ENCODE measurements around the gene NF2. TPM values are rescaled to one million over a fixed set of nuclear protein-coding genes. Genes with fewer than 3 reads are reported as not detected.
A peak's percentile ranks its signal among the peaks of the same experiment; 100 is the strongest.

NF2 gene
- total RNA-seq, 4 donors from 2014 or later: 14.6 to 60.1 (median 34.7) TPM

DNA sequence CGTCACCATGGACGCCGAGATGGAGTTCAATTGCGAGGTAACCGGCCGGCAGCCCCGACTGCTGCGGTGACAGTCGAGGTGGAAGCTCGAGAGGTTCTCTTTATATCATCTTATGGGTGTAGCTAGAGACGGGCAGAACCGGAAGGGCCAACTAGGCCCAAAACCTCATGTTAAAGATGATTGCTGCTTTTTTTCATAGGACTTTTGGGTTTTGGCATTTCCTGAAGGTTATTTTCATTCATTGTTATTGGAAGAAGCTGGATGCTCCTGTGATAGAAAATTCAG is 585 bp downstream of the NF2 start:
- Histone ChIP-seq H3K4me3 (peak overlapping the region; percentile 44 to 99 (median 90)), H3K9me3 (no peaks in the 10 kb centered on the region), H3K27me3 (no peaks in the 10 kb centered on the region), H3K4me1 (peaks cover 5 to 30% (median 20%) of the 10 kb centered on the region in 4 donors), H3K27ac (peak overlapping the region; percentile 91 to 98 (median 96)), H3K36me3 (no peaks in the 10 kb centered on the region)
- intact Hi-C loops (cut with DNase I; ENCODE audit: low total_unique reads) (no loop called here), in situ Hi-C loops (cut with MboI; ENCODE audit: low pct_ligation_motif_present in 1 of 4, low pct_unique_long_range_greater_than_20kb in 1 of 4, low sequenced_read_pairs in 3 of 4) (no loop called here)
- TF ChIP-seq CTCF (IDR thresholded peaks at IDR 0.05): no peak
- peak; percentile 49 for DNase-seq
- WGBS, 2 donors (ENCODE audit: low coverage in 1 of 2): 0 to 20% methylated on average over 1 to 12 of the region's 12 CpGs

- no peaks in the 10 kb centered on the region for H3K27me3 ChIP-seq
- intact Hi-C loops (cut with DNase I; ENCODE audit: low total_unique reads): no loop called here
- H3K27ac ChIP-seq: no peak overlapping the region
- no peaks in the 10 kb centered on the region for H3K36me3 ChIP-seq
- 92 to 98% methylated on average over 4 to 5 of the region's 5 CpGs for WGBS, 2 donors (ENCODE audit: low coverage in 1 of 2)
- in situ Hi-C loops (cut with MboI; ENCODE audit: low pct_ligation_motif_present in 1 of 4, low pct_unique_long_range_greater_than_20kb in 1 of 4, low sequenced_read_pairs in 3 of 4): no loop called here
- peaks cover 5 to 32% (median 22%) of the 10 kb centered on the region in 4 donors for H3K4me1 ChIP-seq
- H3K4me3 ChIP-seq: no peak overlapping the region
- H3K9me3 ChIP-seq: no peaks in the 10 kb centered on the region
- no peak for TF ChIP-seq POLR2AphosphoS5 (IDR thresholded peaks at IDR 0.05)
- TF ChIP-seq POLR2A (IDR thresholded peaks at IDR 0.05): no peak
- TF ChIP-seq CTCF (IDR thresholded peaks at IDR 0.05): no peak
- TF ChIP-seq EP300 (IDR thresholded peaks at IDR 0.05; ENCODE audit: low read depth): no peak
- DNase-seq: no peak
These were observed 2.1 kb downstream of the NF2 start for GRCh38 chr22:29605527-29605850.

DNA sequence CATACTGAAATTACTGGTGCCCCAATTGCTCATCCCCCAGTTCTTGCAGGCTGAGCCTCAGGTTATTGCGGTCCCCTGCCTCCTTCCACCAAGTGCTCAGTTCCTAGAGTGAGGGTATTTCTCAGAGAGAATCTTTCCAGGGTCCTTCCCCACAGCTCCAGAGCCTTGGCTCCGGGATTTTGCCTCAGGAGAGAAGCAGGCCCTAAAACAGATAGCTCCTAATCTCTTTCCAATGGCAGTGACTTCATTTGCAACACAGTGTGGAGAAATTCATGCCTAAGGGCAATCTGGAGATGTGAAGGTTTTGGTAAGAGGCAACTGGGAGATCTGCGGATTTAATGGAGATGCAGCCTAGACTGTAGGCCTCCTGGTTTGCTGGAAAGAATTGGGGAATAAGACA is 2.9 kb downstream of the NF2 start:
- no peak overlapping the region for H3K4me3 ChIP-seq
- DNase-seq: no peak
- no peaks in the 10 kb centered on the region for H3K27me3 ChIP-seq
- WGBS, 2 donors (ENCODE audit: low coverage in 1 of 2): 90 to 97% methylated on average over 2 to 3 of the region's 3 CpGs
- no peaks in the 10 kb centered on the region for H3K9me3 ChIP-seq
- H3K27ac ChIP-seq: no peak overlapping the region
- H3K4me1 ChIP-seq: peaks cover 5 to 32% (median 22%) of the 10 kb centered on the region in 4 donors
- intact Hi-C loops (cut with DNase I; ENCODE audit: low total_unique reads) (no loop called here), in situ Hi-C loops (cut with MboI; ENCODE audit: low pct_ligation_motif_present in 1 of 4, low pct_unique_long_range_greater_than_20kb in 1 of 4, low sequenced_read_pairs in 3 of 4) (no loop called here)
- TF ChIP-seq POLR2AphosphoS5 (IDR thresholded peaks at IDR 0.05) (no peak), EP300 (IDR thresholded peaks at IDR 0.05; ENCODE audit: low read depth) (no peak), POLR2A (IDR thresholded peaks at IDR 0.05) (no peak), CTCF (IDR thresholded peaks at IDR 0.05) (no peak)
- no peaks in the 10 kb centered on the region for H3K36me3 ChIP-seq

DNA sequence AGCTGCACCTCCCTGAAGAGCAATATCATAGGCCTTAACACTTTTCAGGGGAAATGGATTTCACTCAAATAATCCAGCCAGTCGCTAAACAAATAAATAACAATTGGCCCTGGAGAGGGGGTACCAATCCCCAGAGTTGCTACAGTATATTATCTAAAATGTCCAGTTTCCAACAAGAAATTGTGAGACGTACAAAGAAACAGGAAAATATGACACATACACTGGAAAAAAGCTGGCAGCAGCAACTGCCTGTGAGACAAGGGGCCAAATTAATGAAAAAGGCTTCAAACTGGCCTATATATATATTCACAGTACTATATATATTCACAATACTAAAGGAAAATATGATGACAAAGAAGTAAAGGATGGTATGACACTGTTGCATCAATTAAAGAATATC is 4.0 kb downstream of the NF2 start:
- H3K9me3 ChIP-seq: no peaks in the 10 kb centered on the region
- H3K27me3 ChIP-seq: no peaks in the 10 kb centered on the region
- no peak for DNase-seq
- H3K27ac ChIP-seq: no peak overlapping the region
- intact Hi-C loops (cut with DNase I; ENCODE audit: low total_unique reads) (no loop called here), in situ Hi-C loops (cut with MboI; ENCODE audit: low pct_ligation_motif_present in 1 of 4, low pct_unique_long_range_greater_than_20kb in 1 of 4, low sequenced_read_pairs in 3 of 4) (no loop called here)
- no peaks in the 10 kb centered on the region for H3K36me3 ChIP-seq
- TF ChIP-seq POLR2AphosphoS5 (IDR thresholded peaks at IDR 0.05) (no peak), EP300 (IDR thresholded peaks at IDR 0.05; ENCODE audit: low read depth) (no peak), CTCF (IDR thresholded peaks at IDR 0.05) (no peak), POLR2A (IDR thresholded peaks at IDR 0.05) (no peak)
- H3K4me1 ChIP-seq: peaks cover 5 to 32% (median 22%) of the 10 kb centered on the region in 4 donors
- 89 to 93% methylated on average over 2 of the region's 2 CpGs for WGBS, 2 donors (ENCODE audit: low coverage in 1 of 2)
- H3K4me3 ChIP-seq: no peak overlapping the region

Data from transverse colon (tissue), 4 donors.